SK-N-SH (cell line): Measurements from ENCODE around the gene KLHL17. TPM values are rescaled to one million over a fixed set of nuclear protein-coding genes. Genes with fewer than 3 reads are reported as not detected.

Experiments used
- CTCF ChIA-PET: fragments of 300-600, 350-600 bp; formaldehyde crosslinking; extraction: SDS; loops from one replicate; lab custom pipeline; 2021; lab: Yijun Ruan, JAX
- POLR2A ChIA-PET: fragments of 350-600 bp; sonication (Branson Sonifier 250); formaldehyde crosslinking; extraction: SDS; loops from one replicate; lab custom pipeline; 2020; ENCODE audit warnings: antibody characterized with exemption, inconsistent platforms; lab: Yijun Ruan, JAX
- DNase-seq: peaks from one replicate; pipeline ENCODE4 v3.0.0; 2012
- H2AFZ ChIP-seq: fragments of 200-600 bp; sonication (generic); 2 replicates; pipeline ENCODE4 v1.8.1; 2016; ENCODE audit warnings: antibody characterized with exemption, mild to moderate bottlenecking, low read depth
- H3F3A ChIP-seq: fragments of 200-600 bp; sonication (generic); replicated peaks from 2 replicates; pipeline ENCODE3; 2016; ENCODE audit warnings: antibody characterized with exemption, mild to moderate bottlenecking; ENCODE audit not compliant: insufficient read depth
- H3K27ac ChIP-seq, 2 experiments: fragments of 200-500 bp in 1 of 2; fragments of 200-600 bp in 1 of 2; sonication (Bioruptor generic) in 1 of 2; sonication (generic), shearing (Covaris generic) in 1 of 2; 2 replicates each; pipeline versions ENCODE4 v1.5.1 to v1.6.1; 2014 to 2016; ENCODE audit warnings: low read depth in 2 of 2, inconsistent platforms in 1 of 2, low read length in 1 of 2, mild to moderate bottlenecking in 1 of 2, mixed read lengths in 1 of 2
- H3K27me3 ChIP-seq: fragments of 200-600 bp; sonication (generic), shearing (Covaris generic); 2 replicates; pipeline ENCODE4 v1.6.1; 2016; ENCODE audit warnings: mixed run types; ENCODE audit not compliant: insufficient read depth
- H3K36me3 ChIP-seq, 2 experiments: fragments of 200-500 bp in 1 of 2; fragments of 200-600 bp in 1 of 2; sonication (Bioruptor generic) in 1 of 2; sonication (generic) in 1 of 2; replicated peaks in 1 of 2; 2 replicates each; pipeline versions ENCODE3 to v1.5.1; 2014 to 2016; ENCODE audit warnings: low read length in 1 of 2, mild to moderate bottlenecking in 1 of 2; ENCODE audit not compliant: insufficient read depth in 2 of 2, control insufficient read depth in 1 of 2
- H3K4me1 ChIP-seq, 2 experiments: fragments of 200-500 bp in 1 of 2; fragments of 200-600 bp in 1 of 2; sonication (Bioruptor generic) in 1 of 2; sonication (generic), shearing (Covaris generic) in 1 of 2; 2 replicates each; pipeline versions ENCODE4 v1.5.1 to v1.6.1; 2014 to 2016; ENCODE audit warnings: low read depth in 1 of 2, low read length in 1 of 2, mixed run types in 1 of 2; ENCODE audit not compliant: insufficient read depth in 2 of 2, control insufficient read depth in 1 of 2
- H3K4me2 ChIP-seq: fragments of 200-600 bp; sonication (generic), shearing (Covaris generic); 2 replicates; pipeline ENCODE4 v1.6.1; 2017; ENCODE audit warnings: mixed run types
- H3K4me3 ChIP-seq, 2 experiments: fragments of 200-500 bp in 1 of 2; fragments of 200-600 bp in 1 of 2; sonication (Bioruptor generic) in 1 of 2; sonication (generic), shearing (Covaris generic) in 1 of 2; 2 replicates each; pipeline versions ENCODE4 v1.5.1 to v1.8.1; 2014 to 2016; ENCODE audit warnings: low read depth in 2 of 2, inconsistent platforms in 1 of 2, low read length in 1 of 2, mild to moderate bottlenecking in 1 of 2, mixed read lengths in 1 of 2, moderate library complexity in 1 of 2
- H3K79me2 ChIP-seq: fragments of 200-600 bp; sonication (generic); 2 replicates; pipeline ENCODE4 v1.8.1; 2017; ENCODE audit warnings: mild to moderate bottlenecking; ENCODE audit not compliant: insufficient read depth
- H3K9ac ChIP-seq: fragments of 200-600 bp; sonication (generic); 2 replicates; pipeline ENCODE4 v1.6.1; 2017; ENCODE audit warnings: mixed run types
- H3K9me2 ChIP-seq: fragments of 200-600 bp; sonication (generic); 2 replicates; pipeline ENCODE4 v1.6.1; 2017; ENCODE audit warnings: mixed run types
- H3K9me3 ChIP-seq: fragments of 200-600 bp; sonication (generic); 2 replicates; pipeline ENCODE4 v1.6.1; 2017; ENCODE audit warnings: mixed run types, mild to moderate bottlenecking, moderate library complexity
- H4K20me1 ChIP-seq: fragments of 200-600 bp; sonication (generic); 2 replicates; pipeline ENCODE4 v1.6.1; 2017; ENCODE audit warnings: mild to moderate bottlenecking, mixed run types; ENCODE audit not compliant: insufficient read depth
- CHD2 ChIP-seq: fragments of 150-350 bp; IDR thresholded peaks from 2 replicates; pipeline ENCODE4 v1.6.1; 2018; ENCODE audit warnings: low read length; ENCODE audit not compliant: partially characterized antibody
- EP300 ChIP-seq, 2 experiments: IDR thresholded peaks; 2 replicates each; pipeline versions ENCODE4 v1.4.0 to v1.6.1; 2012; ENCODE audit warnings: borderline replicate concordance in 1 of 2, low read depth in 1 of 2, low read length in 1 of 2
- EZH2phosphoT487 ChIP-seq: fragments of 200-600 bp; sonication (generic); IDR thresholded peaks from 2 replicates; pipeline ENCODE4 v1.6.1; 2017; ENCODE audit warnings: low read depth, mixed run types, mild to moderate bottlenecking, antibody characterized with exemption, moderate library complexity, borderline replicate concordance
- FOSL2 ChIP-seq: IDR thresholded peaks from 2 replicates; pipeline ENCODE4 v1.4.0; 2012; ENCODE audit warnings: low read depth, mild to moderate bottlenecking, moderate library complexity, borderline replicate concordance
- GATA2 ChIP-seq: sonication (generic); formaldehyde crosslinking; IDR thresholded peaks from 2 replicates; pipeline ENCODE4 v1.5.0; 2020; ENCODE audit warnings: mild to moderate bottlenecking, missing genetic modification reagents
- JUND ChIP-seq: IDR thresholded peaks from 2 replicates; pipeline ENCODE4 v1.4.0; 2012
- MAX ChIP-seq: IDR thresholded peaks from 2 replicates; pipeline ENCODE4 v1.4.0; 2012; ENCODE audit warnings: low read depth
- MEF2A ChIP-seq: IDR thresholded peaks from 2 replicates; pipeline ENCODE4 v1.4.0; 2012; ENCODE audit warnings: low read depth, borderline replicate concordance
- PBX3 ChIP-seq: IDR thresholded peaks from 2 replicates; pipeline ENCODE4; 2012
- RCOR1 ChIP-seq: fragments of 150-350 bp; IDR thresholded peaks from 2 replicates; pipeline ENCODE4 v1.6.1; 2017; ENCODE audit warnings: antibody characterized with exemption, low read length
- SMC3 ChIP-seq: IDR thresholded peaks from 2 replicates; pipeline ENCODE4 v1.6.1; 2012; ENCODE audit warnings: low read depth, low read length, improper control_type of control experiment
- TEAD4 ChIP-seq: IDR thresholded peaks from 2 replicates; pipeline ENCODE4 v1.4.0; 2012; ENCODE audit warnings: mild to moderate bottlenecking, borderline replicate concordance; ENCODE audit not compliant: insufficient read depth
- YY1 ChIP-seq: IDR thresholded peaks from 2 replicates; pipeline ENCODE4 v1.4.0; 2012; ENCODE audit warnings: low read depth, mild to moderate bottlenecking
- ZBTB33 ChIP-seq: IDR thresholded peaks from 2 replicates; pipeline ENCODE4 v1.4.0; 2012; ENCODE audit warnings: low read depth, borderline replicate concordance
- WGBS: methylation state at CpG from one replicate; pipeline ENCODE4 v1.1.6; 2017; ENCODE audit warnings: low lambda C conversion rate; 5-methylcytosine and 5-hydroxymethylcytosine counted together
- polyA plus RNA-seq, 3 experiments: library from polyadenylated mRNA; depleted of rRNA; stranded (reverse); fragments of >200 nt; gene quantifications; 2 replicates each; pipeline ENCODE4 v1.2.3, GENCODE V29; 2012
- TF ChIP-seq, protein P1 (sequence below): fragments of 150-350 bp; IDR thresholded peaks from 2 replicates; pipeline ENCODE4 v1.6.1; 2017; ENCODE audit warnings: antibody characterized with exemption, low read length, low read depth, borderline replicate concordance

KLHL17 gene
- polyA plus RNA-seq, 1 of the 3 experiments (the other 2 are of a cell fraction), result 27.3 TPM

DNA sequence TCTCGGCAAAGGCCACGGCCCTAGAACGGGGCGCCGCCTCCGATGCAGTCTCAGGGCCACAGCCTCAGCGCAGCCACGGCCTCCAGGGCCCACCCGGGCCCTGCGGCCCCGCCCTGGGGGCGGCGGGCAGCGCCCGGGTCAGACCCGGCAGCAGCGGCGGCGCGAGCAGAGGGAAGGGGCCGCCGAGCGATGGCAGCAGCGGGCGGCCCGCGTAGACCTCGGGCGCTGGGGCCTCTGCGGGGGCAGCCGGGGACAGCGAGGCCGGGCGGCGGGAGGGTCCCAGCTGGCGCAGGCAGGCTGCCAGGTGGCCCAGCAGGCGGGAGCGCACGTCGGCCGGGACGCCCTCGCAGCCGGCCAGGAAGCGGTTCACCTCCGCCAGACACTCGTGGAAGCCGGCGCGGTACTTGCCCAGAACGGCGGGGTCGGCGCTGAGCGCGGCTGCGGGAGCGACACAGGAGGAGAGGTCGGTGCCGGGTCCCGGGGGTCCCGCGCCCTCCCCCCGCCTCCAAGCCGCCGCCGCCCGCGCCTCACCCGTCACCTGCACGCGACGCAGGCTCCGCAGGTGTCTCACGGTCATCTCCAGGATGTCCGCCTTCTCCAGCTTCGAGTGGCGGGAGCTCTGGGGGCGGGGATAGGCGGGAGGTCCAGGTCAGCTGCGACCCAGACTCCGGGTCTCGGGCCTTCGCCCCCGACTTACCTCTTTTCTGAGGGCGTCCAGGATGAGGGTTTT is 38.8 kb downstream of the KLHL17 start:
- no peaks in the 10 kb centered on the region for H3F3A ChIP-seq
- H3K27me3 ChIP-seq, result peaks cover 12% of the 10 kb centered on the region; the same call in 1 of the 2 replicates
- ChIA-PET POLR2A (no interaction called here), CTCF (interaction anchor here (0.8 to 13.2 kb wide), 5 partner anchors 16 to 94 kb away, joined by 3 to 246 read pairs (median 3); partner anchors contain the start of gene PERM1)
- no peaks in the 10 kb centered on the region for H3K9me3 ChIP-seq
- no peaks in the 10 kb centered on the region for H3K79me2 ChIP-seq
- no peaks in the 10 kb centered on the region for H3K36me3 ChIP-seq
- H3K27ac ChIP-seq, result no peak overlapping the region
- no peaks in the 10 kb centered on the region for H4K20me1 ChIP-seq
- peaks cover 0 to 20% of the 10 kb centered on the region in 2 experiments; a peak in 1 of 4 replicates for H3K4me1 ChIP-seq
- H3K4me2 ChIP-seq, result peak overlapping the region; percentile 44; the same call in 1 of the 2 replicates
- H3K4me3 ChIP-seq, result peak overlapping the region; percentile 16 to 22; a peak in 2 of 4 replicates
- H2AFZ ChIP-seq, result no peak overlapping the region
- WGBS, result 3% methylated on average over 21 of the region's 86 CpGs
- no peak for TF ChIP-seq EP300 (IDR thresholded peaks at IDR 0.05; ENCODE audit: borderline replicate concordance in 1 of 2, low read depth in 1 of 2, low read length in 1 of 2)
- no peak for TF ChIP-seq EZH2phosphoT487
- no peak for TF ChIP-seq CHD2
- no peak for TF ChIP-seq RCOR1
- no peak for TF ChIP-seq YY1
- no peak for TF ChIP-seq SMC3
- TF ChIP-seq PBX3, result no peak
- TF ChIP-seq JUND, result no peak
- no peak for TF ChIP-seq FOSL2
- TF ChIP-seq, protein P1, sequence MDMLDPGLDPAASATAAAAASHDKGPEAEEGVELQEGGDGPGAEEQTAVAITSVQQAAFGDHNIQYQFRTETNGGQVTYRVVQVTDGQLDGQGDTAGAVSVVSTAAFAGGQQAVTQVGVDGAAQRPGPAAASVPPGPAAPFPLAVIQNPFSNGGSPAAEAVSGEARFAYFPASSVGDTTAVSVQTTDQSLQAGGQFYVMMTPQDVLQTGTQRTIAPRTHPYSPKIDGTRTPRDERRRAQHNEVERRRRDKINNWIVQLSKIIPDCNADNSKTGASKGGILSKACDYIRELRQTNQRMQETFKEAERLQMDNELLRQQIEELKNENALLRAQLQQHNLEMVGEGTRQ, result no peak
- no peaks in the 10 kb centered on the region for H3K9me2 ChIP-seq
- peak; percentile 76 for DNase-seq
- H3K9ac ChIP-seq, result peak overlapping the region; percentile 49; the same call in 1 of the 2 replicates

- WGBS, result no CpG with 5 or more reads among the region's 95 CpGs
- ChIA-PET CTCF (interaction anchor here (0.9 to 13.2 kb wide), 2 partner anchors 17 to 38 kb away, joined by 3 to 246 read pairs; partner anchors contain the start of gene PERM1), POLR2A (no interaction called here)
- H3K9me3 ChIP-seq, result no peaks in the 10 kb centered on the region
- H3K27me3 ChIP-seq, result peaks cover 12% of the 10 kb centered on the region; the same call in 1 of the 2 replicates
- DNase-seq, result peak; percentile 73
- H3K9ac ChIP-seq, result peak within 1 kb of the TSS; percentile 70; the same call in 1 of the 2 replicates
- peak within 1 kb of the TSS; percentile 33 to 37; a peak in 3 of 4 replicates for H3K4me3 ChIP-seq
- no peaks in the 10 kb centered on the region for H3K79me2 ChIP-seq
- H3K9me2 ChIP-seq, result no peaks in the 10 kb centered on the region
- H2AFZ ChIP-seq, result no peak within 1 kb of the TSS
- TF ChIP-seq JUND (no peak), RCOR1 (no peak), MAX (0 out of 2 replicates have a peak, but pooled peaks have one; percentile 28), ZBTB33 (no peak), GATA2 (CRISPR knock-in tag) (no peak), MEF2A (no peak), PBX3 (peak; percentile 85), TEAD4 (no peak)
- peaks cover 0 to 27% of the 10 kb centered on the region in 2 experiments; a peak in 1 of 4 replicates for H3K4me1 ChIP-seq
- H4K20me1 ChIP-seq, result no peaks in the 10 kb centered on the region
- H3K36me3 ChIP-seq, result no peaks in the 10 kb centered on the region
- H3K4me2 ChIP-seq, result peak within 1 kb of the TSS; percentile 78
- H3K27ac ChIP-seq, result peak within 1 kb of the TSS in 1 of 2 experiments; percentile 39; a peak in 2 of 4 replicates
- H3F3A ChIP-seq, result no peaks in the 10 kb centered on the region
Measured at GRCh38 chr1:999725-1000356, 39.5 kb downstream of the KLHL17 start, which contains the start of gene HES4. Gene HES4, minus strand, starts transcription at chr1:1000097. Its CDS starts 124 bp downstream, at chr1:999973.
